Measurements from ENCODE around the gene LGMN.
"Not testable (repeated sequence)": the region's sequence is repeated elsewhere in the genome, so short reads cannot be mapped to it uniquely, and the experiment has no call there.

LGMN gene

GRCh38 chr14:92759679-92760523 lies 11.5 kb upstream of the LGMN start:
- no peak for DNase-seq

- DNase-seq = no peak
Observed at GRCh38 chr14:92759300-92759678, 10.9 kb upstream of the LGMN start.

- no peak for DNase-seq
Observed at GRCh38 chr14:92756446-92756845, 8.0 kb upstream of the LGMN start.

- no peak for DNase-seq
Observed at GRCh38 chr14:92755495-92755894, 7.1 kb upstream of the LGMN start.

GRCh38 chr14:92754966-92755365 lies 6.5 kb upstream of the LGMN start:
- no peak for DNase-seq

- no peak for DNase-seq
Observed at GRCh38 chr14:92753250-92753649, 4.8 kb upstream of the LGMN start.

GRCh38 chr14:92751819-92752218 lies 3.4 kb upstream of the LGMN start:
- no peak for DNase-seq

- no peak for DNase-seq
Observed at GRCh38 chr14:92750994-92751400, 2.6 kb upstream of the LGMN start.

- DNase-seq = not testable (repeated sequence)
Observed at GRCh38 chr14:92750222-92750728, 1.8 kb upstream of the LGMN start.

- no peak for DNase-seq
Observed at GRCh38 chr14:92747701-92748258, 647 bp downstream of the LGMN start.

GRCh38 chr14:92744198-92744597 lies 4.2 kb downstream of the LGMN start:
- no peak for DNase-seq

- no peak for DNase-seq
Observed at GRCh38 chr14:92740440-92740839, 8.0 kb downstream of the LGMN start.

GRCh38 chr14:92737619-92738188 lies 10.7 kb downstream of the LGMN start:
- DNase-seq = no peak

- DNase-seq = no peak
Observed at GRCh38 chr14:92737206-92737605, 11.2 kb downstream of the LGMN start.

- no peak for DNase-seq
Observed at GRCh38 chr14:92735344-92735743, 13.1 kb downstream of the LGMN start.

GRCh38 chr14:92734618-92735017 lies 13.8 kb downstream of the LGMN start:
- DNase-seq = no peak

- no peak for DNase-seq
Observed at GRCh38 chr14:92733007-92733406, 15.4 kb downstream of the LGMN start.

GRCh38 chr14:92731622-92732115 lies 16.8 kb downstream of the LGMN start:
- DNase-seq = no peak

- DNase-seq = no peak
Observed at GRCh38 chr14:92729634-92730358, 18.6 kb downstream of the LGMN start.

GRCh38 chr14:92728759-92729364 lies 19.6 kb downstream of the LGMN start:
- DNase-seq = no peak

- DNase-seq = no peak
Observed at GRCh38 chr14:92726933-92727262, 21.5 kb downstream of the LGMN start.

- no peak for DNase-seq
Observed at GRCh38 chr14:92726135-92726932, 22.1 kb downstream of the LGMN start.
